Measurements from ENCODE around the gene SSBP4.
"Not testable (repeated sequence)": the region's sequence is repeated elsewhere in the genome, so short reads cannot be mapped to it uniquely, and the experiment has no call there.

SSBP4 gene

GRCh38 chr19:18419195-18419698, at the start of gene SSBP4:
SSBP4 (plus strand) TSS chr19:18419398; CDS start chr19:18419649, 251 bp downstream.
- no peak for DNase-seq

GRCh38 chr19:18373407-18373891, 45.7 kb upstream of the SSBP4 start:
- no peak for DNase-seq

- no peak for DNase-seq
Measured at GRCh38 chr19:18373892-18374629, 45.1 kb upstream of the SSBP4 start.

GRCh38 chr19:18377026-18377425, 42.2 kb upstream of the SSBP4 start:
- DNase-seq: no peak

GRCh38 chr19:18379803-18380747, 39.1 kb upstream of the SSBP4 start:
- DNase-seq: no peak

- no peak for DNase-seq
Measured at GRCh38 chr19:18380843-18381242, 38.4 kb upstream of the SSBP4 start.

GRCh38 chr19:18383622-18384021, 35.6 kb upstream of the SSBP4 start:
- not testable (repeated sequence) for DNase-seq

- no peak for DNase-seq
Measured at GRCh38 chr19:18384775-18385174, 34.4 kb upstream of the SSBP4 start.

GRCh38 chr19:18385359-18385674, 33.9 kb upstream of the SSBP4 start:
- DNase-seq: no peak

- DNase-seq: no peak
Measured at GRCh38 chr19:18385675-18386542, 33.3 kb upstream of the SSBP4 start, which contains the start of gene GDF15. GDF15 (plus strand) TSS chr19:18386158; CDS start chr19:18386190, 32 bp downstream.

- no peak for DNase-seq
Measured at GRCh38 chr19:18386543-18387271, 32.5 kb upstream of the SSBP4 start.

GRCh38 chr19:18388100-18388959, 30.9 kb upstream of the SSBP4 start:
- peak; percentile 41 for DNase-seq

GRCh38 chr19:18388960-18389725, 30.1 kb upstream of the SSBP4 start:
- DNase-seq: no peak

GRCh38 chr19:18389726-18390064, 29.5 kb upstream of the SSBP4 start:
- no peak for DNase-seq

GRCh38 chr19:18390065-18390907, 28.9 kb upstream of the SSBP4 start:
- DNase-seq: no peak

- DNase-seq: no peak
Measured at GRCh38 chr19:18391509-18392075, 27.6 kb upstream of the SSBP4 start.

GRCh38 chr19:18392417-18392816, 26.8 kb upstream of the SSBP4 start:
- no peak for DNase-seq

GRCh38 chr19:18392926-18393325, 26.3 kb upstream of the SSBP4 start:
- no peak for DNase-seq

- no peak for DNase-seq
Measured at GRCh38 chr19:18393836-18394235, 25.4 kb upstream of the SSBP4 start.

Data from NCI-H2081 treated with DMSO at 0.1 percent for 48 hours (cell line).